Endodermal cell (in vitro differentiated cells): ENCODE measurements around the gene UNC5B. TPM values are rescaled to one million over a fixed set of nuclear protein-coding genes. Genes with fewer than 3 reads are reported as not detected.

Experiments
- DNase-seq: peaks from one replicate; pipeline ENCODE4 v3.0.0-alpha.2; 2017
- H3K27ac ChIP-seq: 2 replicates; pipeline ENCODE4 v1.5.1; 2013; ENCODE audit warnings: mild to moderate bottlenecking, low read depth, low read length, moderate library complexity
- H3K27me3 ChIP-seq: 2 replicates; pipeline ENCODE4 v1.6.1; 2013; ENCODE audit warnings: mild to moderate bottlenecking, low read length, moderate library complexity; ENCODE audit not compliant: insufficient read depth, control insufficient read depth, poor library complexity, severe bottlenecking
- H3K36me3 ChIP-seq: 2 replicates; pipeline ENCODE4 v1.7.0; 2013; ENCODE audit warnings: mild to moderate bottlenecking, low read length, moderate library complexity; ENCODE audit not compliant: control insufficient read depth, insufficient read depth
- H3K4me1 ChIP-seq: one replicate; pipeline ENCODE4 v1.7.0; 2013; ENCODE audit warnings: low read length; ENCODE audit not compliant: control insufficient read depth, insufficient read depth
- H3K4me3 ChIP-seq: 2 replicates; pipeline ENCODE4 v1.5.1; 2013; ENCODE audit warnings: mild to moderate bottlenecking, low read length, moderate library complexity
- H3K9ac ChIP-seq: 2 replicates; pipeline ENCODE4 v1.6.1; 2013; ENCODE audit warnings: mild to moderate bottlenecking, low read length, moderate library complexity; ENCODE audit not compliant: poor library complexity, severe bottlenecking; ENCODE audit errors: extremely low read depth
- H3K9me3 ChIP-seq: 2 replicates; pipeline ENCODE4 v1.6.1; 2013; ENCODE audit warnings: mild to moderate bottlenecking, low read length, moderate library complexity; ENCODE audit not compliant: control insufficient read depth
- H3K27ac Mint-ChIP-seq: 2 replicates; pipeline ENCODE4 v1.8.0; 2020; ENCODE audit warnings: mixed read lengths
- H3K27me3 Mint-ChIP-seq: 2 replicates; pipeline ENCODE4 v1.8.0; 2021; ENCODE audit warnings: mild to moderate bottlenecking, mixed read lengths; ENCODE audit not compliant: insufficient read depth
- H3K36me3 Mint-ChIP-seq: 2 replicates; pipeline ENCODE4 v1.8.0; 2020; ENCODE audit warnings: low read depth, mixed read lengths
- H3K4me1 Mint-ChIP-seq: 2 replicates; pipeline ENCODE4 v1.8.0; 2020; ENCODE audit warnings: mixed read lengths
- H3K4me3 Mint-ChIP-seq: 2 replicates; pipeline ENCODE4 v1.8.0; 2020; ENCODE audit warnings: mild to moderate bottlenecking, moderate library complexity, mixed read lengths
- H3K9me3 Mint-ChIP-seq: 2 replicates; pipeline ENCODE4 v1.8.0; 2020; ENCODE audit warnings: mild to moderate bottlenecking, mixed read lengths
- WGBS, 2 experiments: methylation state at CpG; one replicate each; pipeline versions ENCODE4 v1.1.5 to v1.1.7; 2013; ENCODE audit warnings: missing lambda C conversion rate in 2 of 2, mixed read lengths in 1 of 2; ENCODE audit not compliant: insufficient coverage in 1 of 2, insufficient read length in 1 of 2; 5-methylcytosine and 5-hydroxymethylcytosine counted together
- total RNA-seq, 2 donors: library from RNA; stranded (reverse); fragmentation: NEBNext Ultra II Directional in 1 of 2; extraction: Animal tissue kit (Norgen Biotek cat#: 25700) in 1 of 2; gene quantifications; 2 replicates in 1 of 2; 3 replicates in 1 of 2; pipeline ENCODE4 v1.2.1, GENCODE V29; 2021
- TF ChIP-seq, protein P1 (sequence below): fragments of 200-600 bp; sonication (generic); conservative IDR thresholded peaks from 2 replicates; pipeline ENCODE4 v1.5.0; 2021; ENCODE audit warnings: antibody characterized with exemption, mild to moderate bottlenecking

UNC5B gene
- total RNA-seq, 2 donors from 2014 or later = 9.7 to 14.5 TPM

DNA sequence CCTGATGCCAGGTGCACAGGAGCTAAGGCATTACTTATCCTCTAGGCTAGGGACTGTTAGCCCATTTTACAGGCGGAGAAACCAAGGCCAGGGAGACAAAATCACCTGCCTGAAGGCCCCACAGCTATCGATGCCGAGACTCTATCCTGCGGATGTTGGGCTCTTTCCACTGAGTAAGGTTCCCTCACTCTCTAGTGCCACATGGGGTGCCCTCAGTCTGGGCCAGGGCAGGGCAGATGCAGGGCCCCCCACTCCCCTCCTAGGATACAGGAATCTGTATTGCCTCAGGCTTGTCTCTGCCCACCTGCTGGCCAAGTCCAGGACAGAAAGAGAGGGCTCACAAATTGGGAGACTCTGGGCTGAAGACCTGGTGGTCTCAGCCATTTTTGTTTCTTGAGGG, 45.7 kb downstream of the UNC5B start:
- 95 to 96% methylated on average over 4 of the region's 4 CpGs for WGBS, 2 experiments
- TF ChIP-seq, protein P1, sequence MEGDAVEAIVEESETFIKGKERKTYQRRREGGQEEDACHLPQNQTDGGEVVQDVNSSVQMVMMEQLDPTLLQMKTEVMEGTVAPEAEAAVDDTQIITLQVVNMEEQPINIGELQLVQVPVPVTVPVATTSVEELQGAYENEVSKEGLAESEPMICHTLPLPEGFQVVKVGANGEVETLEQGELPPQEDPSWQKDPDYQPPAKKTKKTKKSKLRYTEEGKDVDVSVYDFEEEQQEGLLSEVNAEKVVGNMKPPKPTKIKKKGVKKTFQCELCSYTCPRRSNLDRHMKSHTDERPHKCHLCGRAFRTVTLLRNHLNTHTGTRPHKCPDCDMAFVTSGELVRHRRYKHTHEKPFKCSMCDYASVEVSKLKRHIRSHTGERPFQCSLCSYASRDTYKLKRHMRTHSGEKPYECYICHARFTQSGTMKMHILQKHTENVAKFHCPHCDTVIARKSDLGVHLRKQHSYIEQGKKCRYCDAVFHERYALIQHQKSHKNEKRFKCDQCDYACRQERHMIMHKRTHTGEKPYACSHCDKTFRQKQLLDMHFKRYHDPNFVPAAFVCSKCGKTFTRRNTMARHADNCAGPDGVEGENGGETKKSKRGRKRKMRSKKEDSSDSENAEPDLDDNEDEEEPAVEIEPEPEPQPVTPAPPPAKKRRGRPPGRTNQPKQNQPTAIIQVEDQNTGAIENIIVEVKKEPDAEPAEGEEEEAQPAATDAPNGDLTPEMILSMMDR = no peak
- Histone ChIP-seq H3K27me3 (no peaks in the 10 kb centered on the region), H3K4me1 (peaks cover 11% of the 10 kb centered on the region), H3K9ac (no peak overlapping the region), H3K9me3 (no peaks in the 10 kb centered on the region), H3K4me3 (no peak overlapping the region), H3K27ac (no peak overlapping the region), H3K36me3 (no peaks in the 10 kb centered on the region)
- Mint-ChIP-seq H3K27me3 (no peaks in the 10 kb centered on the region), H3K4me1 (peaks cover 21% of the 10 kb centered on the region), H3K9me3 (no peaks in the 10 kb centered on the region), H3K36me3 (no peaks in the 10 kb centered on the region), H3K4me3 (no peak overlapping the region), H3K27ac (no peak overlapping the region)
- DNase-seq = no peak

DNA sequence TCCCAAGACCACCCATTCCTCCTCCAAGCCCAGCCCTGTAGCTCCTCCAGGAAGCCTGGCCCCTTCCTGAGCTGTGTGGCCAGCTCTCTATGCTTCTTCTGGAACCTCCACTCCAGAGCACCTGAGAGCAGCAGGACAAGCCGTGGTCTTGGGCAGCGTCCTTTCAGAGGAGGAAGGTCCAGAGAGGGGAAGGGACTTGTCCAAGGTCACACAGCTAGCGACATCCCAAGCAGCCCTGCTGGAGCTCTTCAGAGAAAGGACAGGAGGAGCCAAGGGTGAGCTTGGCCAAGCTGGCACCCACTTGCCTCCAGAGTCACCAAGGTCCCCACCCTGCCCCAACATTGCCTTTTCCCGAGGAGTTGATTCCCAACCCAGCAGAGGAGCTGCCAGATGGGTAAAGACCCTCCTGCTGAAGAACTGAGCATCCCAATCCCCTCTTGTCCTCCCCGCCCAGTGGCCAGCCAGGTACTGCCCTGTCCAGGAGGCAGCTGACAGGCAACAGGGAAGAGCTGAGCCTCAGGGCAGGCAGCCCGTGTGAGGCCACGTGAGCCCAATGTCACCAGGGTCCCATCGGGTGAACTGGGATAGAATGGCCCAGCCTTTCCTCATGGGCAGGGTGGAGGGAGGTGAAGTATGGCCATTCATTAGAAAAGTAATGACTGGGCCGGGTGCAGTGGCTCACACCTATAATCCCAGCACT, 46.2 kb downstream of the UNC5B start:
- TF ChIP-seq, protein P1 = no peak
- Mint-ChIP-seq H3K9me3 (no peaks in the 10 kb centered on the region), H3K4me3 (no peak overlapping the region), H3K36me3 (no peaks in the 10 kb centered on the region), H3K27ac (no peak overlapping the region), H3K27me3 (no peaks in the 10 kb centered on the region), H3K4me1 (peaks cover 27% of the 10 kb centered on the region)
- H3K4me1 ChIP-seq = peaks cover 17% of the 10 kb centered on the region
- no peaks in the 10 kb centered on the region for H3K27me3 ChIP-seq
- no peak for DNase-seq
- no peaks in the 10 kb centered on the region for H3K9me3 ChIP-seq
- H3K27ac ChIP-seq = no peak overlapping the region
- H3K36me3 ChIP-seq = no peaks in the 10 kb centered on the region
- 88 to 92% methylated on average over 5 to 9 of the region's 9 CpGs for WGBS, 2 experiments
- no peak overlapping the region for H3K9ac ChIP-seq
- H3K4me3 ChIP-seq = no peak overlapping the region

DNA sequence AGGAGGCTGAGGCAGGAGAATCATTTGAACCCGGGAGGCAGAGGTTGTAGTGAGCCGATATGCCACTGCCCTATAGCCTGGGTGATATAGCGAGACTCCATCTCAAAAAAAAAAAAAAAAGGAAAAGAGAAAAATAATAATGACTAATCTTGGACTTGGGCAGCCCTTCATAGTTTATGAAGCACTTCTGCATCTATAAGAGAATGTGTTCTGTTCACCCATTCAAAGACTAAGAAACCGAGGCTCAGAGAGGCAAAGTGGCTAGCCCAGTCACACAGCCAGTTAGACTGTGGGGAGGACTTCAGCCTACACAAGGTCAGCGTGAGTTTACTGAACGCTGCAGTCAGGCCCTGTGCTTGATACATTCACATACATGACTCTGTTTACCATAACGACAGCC, 46.9 kb downstream of the UNC5B start:
- Mint-ChIP-seq H3K9me3 (no peaks in the 10 kb centered on the region), H3K4me3 (no peak overlapping the region), H3K27me3 (no peaks in the 10 kb centered on the region), H3K27ac (no peak overlapping the region), H3K4me1 (peaks cover 27% of the 10 kb centered on the region), H3K36me3 (no peaks in the 10 kb centered on the region)
- 88 to 98% methylated on average over 4 to 7 of the region's 7 CpGs for WGBS, 2 experiments
- Histone ChIP-seq H3K27ac (no peak overlapping the region), H3K4me3 (no peak overlapping the region), H3K9me3 (no peaks in the 10 kb centered on the region), H3K27me3 (no peaks in the 10 kb centered on the region), H3K36me3 (no peaks in the 10 kb centered on the region), H3K9ac (no peak overlapping the region), H3K4me1 (peaks cover 18% of the 10 kb centered on the region)
- DNase-seq = no peak
- TF ChIP-seq, protein P1 = no peak
